ENCODE measurements around the gene CLEC4A. TPM values are rescaled to one million over a fixed set of nuclear protein-coding genes. Genes with fewer than 3 reads are reported as not detected.
"Not testable (repeated sequence)": the region's sequence is repeated elsewhere in the genome, so short reads cannot be mapped to it uniquely, and the experiment has no call there.

CLEC4A gene
- total RNA-seq, 2 experiments from 2014 or later = 1.2 TPM

- not testable (repeated sequence) for H3K36me3 Mint-ChIP-seq (ENCODE audit: low read depth); H3K9me3 Mint-ChIP-seq; H3K4me3 Mint-ChIP-seq; H3K27ac Mint-ChIP-seq; H3K27me3 Mint-ChIP-seq (ENCODE audit: low read depth); DNase-seq
- intact Hi-C loops (cut with micrococcal nuclease) = loop anchor here (10.0 kb wide), 1 partner anchor 148 kb away; the partner anchor contains the start of gene FOXJ2
- H3K4me1 Mint-ChIP-seq (ENCODE audit: low read depth) = peaks cover 15% of the 10 kb centered on the region
- CTCF ChIA-PET = interaction anchor here (0.6 kb wide), 1 partner anchor 541 kb away, joined by 4 read pairs; no protein-coding TSS in a partner anchor
Measured at GRCh38 chr12:8182923-8183322, 59.5 kb downstream of the CLEC4A start.

- H3K27ac Mint-ChIP-seq; H3K4me3 Mint-ChIP-seq; DNase-seq; H3K9me3 Mint-ChIP-seq; H3K36me3 Mint-ChIP-seq (ENCODE audit: low read depth); CTCF ChIA-PET; H3K27me3 Mint-ChIP-seq (ENCODE audit: low read depth): not testable (repeated sequence)
- H3K4me1 Mint-ChIP-seq (ENCODE audit: low read depth) = peaks cover 15% of the 10 kb centered on the region
- intact Hi-C loops (cut with micrococcal nuclease) = loop anchor here (10.0 kb wide), 1 partner anchor 149 kb away; the partner anchor contains the start of gene FOXJ2
Measured at GRCh38 chr12:8183346-8183745, 59.9 kb downstream of the CLEC4A start.

GRCh38 chr12:8184206-8184605, 60.8 kb downstream of the CLEC4A start:
- intact Hi-C loops (cut with micrococcal nuclease) = loop anchor here (10.0 kb wide), 1 partner anchor 149 kb away; the partner anchor contains the start of gene FOXJ2
- H3K27ac Mint-ChIP-seq, CTCF ChIA-PET: not testable (repeated sequence)

DNA sequence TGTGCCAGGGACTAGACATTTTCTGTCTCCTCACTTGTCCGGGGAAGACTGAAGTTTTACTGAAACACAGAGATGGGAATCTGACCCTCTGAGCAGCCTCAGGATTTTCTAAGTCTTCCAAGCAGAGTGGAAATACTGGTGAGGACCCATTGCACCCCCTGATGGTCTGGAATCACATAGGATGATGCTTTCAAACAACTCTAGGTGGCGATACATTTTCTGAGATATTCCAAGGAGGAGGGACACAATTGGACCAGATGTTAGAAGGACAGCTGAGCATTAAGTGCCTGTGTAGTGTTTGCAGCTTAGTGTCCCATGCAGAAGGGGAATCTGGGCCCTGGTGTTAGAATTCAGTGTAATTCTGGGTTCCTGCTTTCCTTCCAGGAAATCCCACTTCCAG, 64.7 kb downstream of the CLEC4A start:
- intact Hi-C loops (cut with micrococcal nuclease) = loop anchor here (10.0 kb wide), 1 partner anchor 153 kb away; the partner anchor contains the start of gene FOXJ2
- H3K27me3 Mint-ChIP-seq (ENCODE audit: low read depth); H3K9me3 Mint-ChIP-seq; H3K4me1 Mint-ChIP-seq (ENCODE audit: low read depth); CTCF ChIA-PET; H3K36me3 Mint-ChIP-seq (ENCODE audit: low read depth); H3K4me3 Mint-ChIP-seq; DNase-seq; H3K27ac Mint-ChIP-seq: not testable (repeated sequence)

More at GRCh38 chr12:8184206-8184605, 60.8 kb downstream of the CLEC4A start:
- H3K4me1 Mint-ChIP-seq (ENCODE audit: low read depth) = peaks cover 15% of the 10 kb centered on the region
- H3K27me3 Mint-ChIP-seq (ENCODE audit: low read depth); DNase-seq; H3K4me3 Mint-ChIP-seq; H3K9me3 Mint-ChIP-seq; H3K36me3 Mint-ChIP-seq (ENCODE audit: low read depth): not testable (repeated sequence)

Other genes starting within 250 kb of the CLEC4A start
- 100 to 1,000 TPM; 392 to 394 TPM for gene SLC2A3, start 187.4 kb upstream of the CLEC4A start, total RNA-seq
- 10 to 100 TPM; 17.6 to 17.7 TPM for gene FOXJ2, start 90.9 kb upstream of the CLEC4A start, total RNA-seq
- under 1 TPM; 0.21 to 0.25 TPM for gene C3AR1, start 57.3 kb upstream of the CLEC4A start, total RNA-seq
- 10 to 100 TPM; 30.2 to 32.0 TPM for gene NECAP1, start 41.3 kb upstream of the CLEC4A start, total RNA-seq
- not detected for gene ZNF705A, start 33.4 kb downstream of the CLEC4A start, total RNA-seq
- under 1 TPM; 0.21 to 0.30 TPM for gene FAM90A1, start 104.0 kb downstream of the CLEC4A start, total RNA-seq